GM13977 (cell line): ENCODE data around the gene TMEM191C.
"Not testable (repeated sequence)": the region's sequence is repeated elsewhere in the genome, so short reads cannot be mapped to it uniquely, and the experiment has no call there.

Source experiments
- DNase-seq: peaks from one replicate; pipeline ENCODE4 v3.0.0; 2012; ENCODE audit warnings: low spot score
- in situ Hi-C: fragments of 300-500 bp; cut with MboI; formaldehyde crosslinking; loops from one replicate; pipeline ENCODE4 v1.12.0; 2022; ENCODE audit warnings: low sequenced_read_pairs, low pct_unique_long_range_greater_than_20kb, mixed read lengths, inconsistent platforms; ENCODE audit not compliant: unreplicated experiment
- TF ChIP-seq, protein P1 (sequence below): IDR thresholded peaks from 2 replicates; pipeline ENCODE4 v1.5.1; 2012; ENCODE audit warnings: mild to moderate bottlenecking, control low read depth; ENCODE audit not compliant: insufficient read depth; ENCODE audit errors: extremely low read depth, missing control alignments

Gene TMEM191C

DNA sequence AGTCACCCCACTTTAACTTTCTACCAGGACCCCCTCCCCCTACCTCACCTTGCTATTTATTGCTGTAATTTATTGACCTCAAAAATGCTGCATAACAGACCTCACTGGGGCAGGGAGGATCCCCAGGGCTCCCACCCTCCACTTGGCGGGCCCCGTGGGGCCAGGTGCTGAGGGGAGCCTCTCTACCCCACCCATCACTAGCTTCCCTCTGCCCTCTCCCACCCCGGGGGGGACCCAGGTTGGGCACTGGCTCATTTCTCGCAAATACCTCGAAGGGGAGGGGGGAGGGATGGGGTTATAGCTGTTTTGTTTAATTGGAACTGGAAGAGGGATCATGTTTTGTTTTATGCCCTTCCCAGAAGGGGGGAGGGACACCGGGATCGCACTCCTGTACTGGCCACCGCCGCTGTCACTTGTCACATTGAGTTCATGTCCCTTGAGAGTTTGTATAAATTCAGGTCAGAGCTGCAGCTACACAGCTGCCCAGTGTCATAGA lies 16.3 kb upstream of the TMEM191C start:
- no peak for DNase-seq
- in situ Hi-C loops = no loop called here
- TF ChIP-seq, protein P1, sequence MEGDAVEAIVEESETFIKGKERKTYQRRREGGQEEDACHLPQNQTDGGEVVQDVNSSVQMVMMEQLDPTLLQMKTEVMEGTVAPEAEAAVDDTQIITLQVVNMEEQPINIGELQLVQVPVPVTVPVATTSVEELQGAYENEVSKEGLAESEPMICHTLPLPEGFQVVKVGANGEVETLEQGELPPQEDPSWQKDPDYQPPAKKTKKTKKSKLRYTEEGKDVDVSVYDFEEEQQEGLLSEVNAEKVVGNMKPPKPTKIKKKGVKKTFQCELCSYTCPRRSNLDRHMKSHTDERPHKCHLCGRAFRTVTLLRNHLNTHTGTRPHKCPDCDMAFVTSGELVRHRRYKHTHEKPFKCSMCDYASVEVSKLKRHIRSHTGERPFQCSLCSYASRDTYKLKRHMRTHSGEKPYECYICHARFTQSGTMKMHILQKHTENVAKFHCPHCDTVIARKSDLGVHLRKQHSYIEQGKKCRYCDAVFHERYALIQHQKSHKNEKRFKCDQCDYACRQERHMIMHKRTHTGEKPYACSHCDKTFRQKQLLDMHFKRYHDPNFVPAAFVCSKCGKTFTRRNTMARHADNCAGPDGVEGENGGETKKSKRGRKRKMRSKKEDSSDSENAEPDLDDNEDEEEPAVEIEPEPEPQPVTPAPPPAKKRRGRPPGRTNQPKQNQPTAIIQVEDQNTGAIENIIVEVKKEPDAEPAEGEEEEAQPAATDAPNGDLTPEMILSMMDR = no peak

DNA sequence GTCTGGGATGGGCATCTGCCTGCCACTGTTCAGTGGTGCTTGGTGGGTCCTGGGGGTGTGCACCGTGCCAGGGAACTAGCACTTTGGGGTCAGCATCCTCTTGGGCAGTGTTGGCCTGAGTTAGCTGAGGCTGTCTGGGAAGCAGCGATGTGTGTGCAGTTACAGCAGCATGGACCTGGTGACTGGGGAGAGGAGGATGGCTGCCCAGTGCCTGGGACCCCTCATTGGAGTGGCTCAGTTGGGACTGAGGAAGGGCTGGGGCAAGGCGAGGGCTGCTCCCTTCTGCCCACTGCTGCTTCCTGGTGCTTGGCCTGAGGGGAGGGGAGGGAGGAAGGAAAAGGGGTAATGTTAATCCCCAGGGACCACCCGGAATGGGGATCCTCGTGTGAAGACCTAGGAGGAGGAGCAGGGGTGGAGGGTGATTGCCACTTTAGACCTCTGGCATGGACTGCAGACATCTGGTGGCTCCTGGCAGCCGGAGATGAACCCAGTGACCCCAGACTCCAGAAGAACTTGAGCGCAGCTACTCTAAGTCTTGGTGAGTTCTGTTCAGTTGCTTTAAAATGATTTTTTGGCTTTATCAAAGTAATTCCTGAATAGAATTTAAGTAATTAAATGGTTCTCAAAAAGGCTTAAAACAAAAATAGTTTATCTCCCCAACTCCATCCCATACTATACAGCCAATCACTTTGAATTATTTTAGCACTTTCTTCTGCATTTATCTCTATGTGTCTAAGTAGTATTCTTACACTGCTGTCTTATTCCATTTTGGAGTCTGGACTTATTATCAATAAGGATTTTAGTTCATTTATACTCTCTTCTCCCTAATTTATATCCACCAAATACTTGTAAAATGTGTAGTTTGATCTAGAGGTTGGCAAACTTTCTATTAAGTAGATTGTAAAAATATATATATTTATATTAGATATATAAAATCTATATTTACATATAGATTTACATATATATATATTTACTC lies 15.4 kb upstream of the TMEM191C start:
- DNase-seq = no peak
- in situ Hi-C loops = no loop called here
- TF ChIP-seq, protein P1 = no peak

DNA sequence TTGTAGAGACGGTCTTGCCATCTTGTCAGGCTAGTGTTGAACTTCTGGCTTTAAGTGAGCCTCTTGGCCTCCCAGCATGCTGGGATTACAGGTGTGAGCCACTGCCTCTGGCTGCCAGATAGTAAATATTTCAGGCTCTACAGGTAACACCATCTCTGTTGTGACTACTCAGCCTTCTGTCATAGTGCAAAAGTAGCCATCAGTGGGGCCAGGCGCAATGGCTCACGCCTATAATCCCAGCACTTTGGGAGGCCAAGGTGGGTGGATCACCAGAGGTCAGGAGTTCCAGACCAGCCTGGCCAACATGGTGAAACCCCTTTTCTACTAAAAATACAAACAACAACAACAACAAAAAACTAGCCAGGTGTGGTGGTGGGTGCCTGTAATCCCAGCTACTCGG lies 14.5 kb upstream of the TMEM191C start:
- DNase-seq, in situ Hi-C loops: not testable (repeated sequence)

DNA sequence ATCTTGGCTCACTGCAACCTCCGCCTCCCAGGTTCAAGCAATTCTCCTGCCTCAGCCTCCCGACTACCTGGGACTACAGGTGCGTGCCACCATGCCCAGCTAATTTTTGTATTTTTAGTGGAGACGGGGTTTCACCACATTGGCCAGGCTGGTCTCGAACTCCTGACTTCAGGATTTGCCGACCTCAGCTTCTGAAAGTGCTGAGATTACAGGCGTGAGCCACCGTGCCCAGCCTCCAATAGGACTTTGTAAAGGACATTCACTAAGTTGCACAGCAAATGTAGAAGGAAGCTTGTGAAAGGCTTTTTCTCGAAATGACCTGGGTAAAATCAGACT lies 12.2 kb upstream of the TMEM191C start:
- DNase-seq, in situ Hi-C loops: not testable (repeated sequence)

DNA sequence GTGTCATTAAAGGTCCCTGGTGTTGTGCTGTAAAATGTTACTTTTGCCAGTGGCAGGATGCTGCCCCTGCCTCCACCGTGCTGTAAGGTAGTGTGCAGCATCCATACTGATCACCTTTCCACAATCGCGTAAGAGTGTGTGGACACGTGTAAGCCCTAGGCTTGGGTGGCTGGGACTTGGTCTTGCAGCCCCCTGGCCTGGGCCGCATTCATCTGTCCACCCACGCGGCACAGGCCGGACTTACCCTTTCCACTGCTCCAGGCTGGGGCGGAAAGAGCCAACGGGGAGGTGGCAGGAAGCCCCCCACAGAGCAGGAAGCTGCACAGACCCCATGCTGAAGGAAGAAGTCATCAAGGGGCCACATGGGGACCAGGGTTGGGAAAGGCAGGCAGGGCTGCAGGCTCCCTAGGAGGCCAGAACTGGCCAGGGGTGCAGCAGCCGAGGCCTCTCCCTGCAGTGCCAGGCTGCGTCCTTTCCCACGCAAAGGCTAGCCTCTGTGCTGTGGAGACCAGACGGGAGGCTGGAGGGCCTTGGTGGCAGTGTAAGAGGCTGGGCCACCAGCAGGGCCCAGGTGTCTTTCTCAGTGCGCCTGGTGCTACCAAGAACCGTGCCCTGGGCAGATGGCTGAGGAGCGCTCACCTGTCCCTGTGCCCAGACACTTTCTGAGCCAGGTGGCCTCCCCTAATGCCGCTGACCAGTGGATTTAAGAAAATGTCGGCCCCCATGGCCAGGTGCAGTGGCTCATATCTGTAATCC lies 11.7 kb upstream of the TMEM191C start:
- in situ Hi-C loops = no loop called here
- TF ChIP-seq, protein P1 = no peak
- DNase-seq = no peak

DNA sequence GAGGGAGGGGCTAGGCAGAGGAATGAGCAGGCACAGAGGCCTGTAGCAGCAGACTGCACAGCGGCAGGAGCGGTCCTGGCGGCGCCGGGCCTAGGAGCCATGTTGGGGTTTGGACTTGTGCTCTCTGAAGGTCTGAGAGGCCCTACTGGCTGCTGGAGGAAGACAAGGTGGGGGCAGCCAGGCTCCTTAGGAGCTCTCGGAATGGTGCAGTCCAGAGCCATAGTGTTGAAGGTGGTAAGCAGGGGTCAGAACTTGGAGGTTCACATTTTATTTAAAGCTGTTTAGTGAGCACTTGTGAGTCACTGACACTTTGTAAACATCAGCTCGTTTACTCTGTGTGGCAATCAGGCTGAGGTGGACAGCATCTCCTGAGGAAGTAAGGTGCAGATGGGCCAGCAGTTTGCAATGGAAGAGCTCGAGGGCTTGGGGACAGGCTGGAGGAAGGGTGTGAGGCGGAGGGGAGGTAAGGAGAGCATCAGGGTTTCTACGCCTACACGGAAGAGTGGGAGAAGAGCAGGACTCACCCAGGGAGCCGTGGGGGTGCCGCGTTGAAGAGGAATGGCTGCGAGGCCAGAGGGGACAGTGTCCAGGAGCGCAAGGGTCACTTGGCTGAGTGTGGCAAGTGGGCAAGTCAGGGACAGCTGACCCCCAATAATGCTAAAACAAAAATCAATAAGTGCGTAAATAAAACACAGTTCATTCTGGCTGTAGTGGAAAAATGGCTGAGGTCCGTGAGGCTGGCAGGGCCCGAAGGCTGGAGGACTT lies 10.0 kb upstream of the TMEM191C start:
- TF ChIP-seq, protein P1 = no peak
- no peak for DNase-seq
- in situ Hi-C loops = no loop called here

DNA sequence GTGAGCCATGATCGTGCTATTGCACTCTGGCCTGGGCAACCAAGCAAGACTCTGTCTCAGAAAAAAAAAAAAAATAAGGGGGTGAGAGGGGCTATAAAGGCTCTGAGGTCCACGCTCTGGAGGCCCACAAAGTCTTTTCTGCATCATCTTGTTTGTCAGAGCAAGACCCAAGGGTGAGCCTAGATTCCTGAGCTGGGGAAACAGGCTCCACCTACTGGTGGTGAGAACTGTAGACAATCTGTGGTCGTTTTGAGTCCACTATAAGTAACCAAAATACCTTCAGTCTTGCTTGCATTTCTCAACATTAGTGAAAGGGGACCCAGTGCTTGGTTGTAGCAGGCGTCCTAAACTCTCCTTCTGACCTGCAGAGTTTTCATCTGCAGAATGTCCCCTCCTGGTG lies 4.5 kb upstream of the TMEM191C start:
- DNase-seq, in situ Hi-C loops: not testable (repeated sequence)

DNA sequence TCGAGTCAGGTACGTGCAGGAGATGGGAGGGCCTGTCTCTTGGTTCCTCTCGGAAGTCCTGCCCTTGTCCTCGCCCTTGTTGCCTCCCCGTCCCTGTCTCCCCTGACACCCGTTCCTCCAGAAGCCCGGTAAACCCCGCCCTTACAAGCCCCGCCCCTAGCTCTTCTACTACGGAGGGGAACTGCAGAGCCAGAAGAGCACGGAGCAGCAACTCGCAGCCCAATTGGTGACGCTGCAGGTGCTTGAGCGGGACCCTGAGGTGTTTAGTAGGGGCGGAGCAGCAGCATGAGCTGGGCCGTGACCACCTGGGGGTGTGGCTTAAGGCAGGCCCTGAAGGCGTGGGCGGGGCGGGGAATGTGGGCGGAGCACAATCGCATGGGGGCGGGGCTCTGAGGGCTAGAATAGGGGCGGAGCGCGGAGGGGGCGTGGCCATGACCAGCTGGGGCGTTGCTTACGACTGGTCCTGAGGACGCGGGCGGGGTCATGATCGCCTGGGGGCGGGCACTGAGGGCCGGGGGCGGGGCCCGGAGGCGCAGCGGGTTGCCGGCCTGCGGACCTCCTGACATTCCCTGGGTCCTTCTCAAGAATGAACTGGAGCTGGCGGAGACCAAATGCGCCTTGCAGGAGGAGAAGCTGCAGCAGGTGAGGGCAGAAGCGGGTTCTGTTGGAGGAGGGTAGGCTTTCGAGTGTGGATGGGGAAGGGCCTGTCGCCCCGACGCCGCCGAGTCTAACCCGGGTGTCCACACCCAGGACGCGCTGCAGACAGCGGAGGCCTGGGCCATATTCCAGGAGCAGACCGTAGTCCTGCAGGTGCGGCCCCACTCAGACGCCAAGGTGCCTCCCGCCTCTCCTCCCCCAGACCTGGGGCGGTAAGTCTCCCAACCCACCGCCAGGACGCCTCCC lies 1.3 kb downstream of the TMEM191C start:
- DNase-seq, in situ Hi-C loops: not testable (repeated sequence)

DNA sequence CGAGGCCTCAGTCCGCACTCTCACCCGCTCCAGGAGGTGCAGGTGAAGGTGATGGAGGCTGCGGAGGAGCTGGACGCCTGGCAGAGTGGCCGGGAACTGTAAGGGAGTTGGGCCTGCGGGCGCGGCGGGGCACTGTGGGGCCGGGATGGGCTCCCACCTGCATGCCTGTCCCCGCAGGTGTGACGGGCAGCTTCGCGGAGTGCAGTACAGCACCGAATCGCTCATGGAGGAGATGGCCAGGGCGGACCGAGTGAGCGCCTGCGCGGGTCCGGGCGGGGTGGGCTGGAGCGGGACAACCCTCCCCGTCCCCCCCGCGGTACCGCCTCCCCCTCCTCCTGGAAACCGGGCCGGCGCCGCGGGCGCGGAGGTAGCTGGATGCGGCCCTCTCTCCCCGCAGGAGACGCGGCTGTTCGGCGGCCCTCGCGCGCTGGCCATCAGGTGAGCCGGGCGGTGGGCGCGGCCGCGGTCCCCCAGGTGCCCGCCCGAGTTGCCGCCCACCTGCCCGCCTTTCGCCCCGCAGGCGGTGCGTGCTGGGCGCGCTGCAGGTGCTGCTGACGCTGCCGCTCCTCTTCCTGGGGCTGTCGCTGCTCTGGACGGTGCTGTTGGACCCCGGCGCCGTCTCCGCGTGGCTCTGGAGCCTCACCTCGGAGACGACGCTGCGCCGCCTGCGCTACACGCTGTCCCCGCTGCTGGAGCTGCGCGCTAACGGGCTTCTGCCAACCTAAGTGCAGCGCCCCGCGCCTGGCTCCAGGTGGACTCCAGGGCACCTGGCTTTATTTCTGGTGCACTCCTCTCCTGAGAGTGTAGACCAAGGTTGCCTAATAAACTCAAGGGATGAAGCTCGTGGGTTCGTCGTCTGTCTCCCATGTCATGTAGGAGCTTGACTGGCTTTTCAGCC lies 2.2 kb downstream of the TMEM191C start:
- in situ Hi-C loops, DNase-seq: not testable (repeated sequence)

DNA sequence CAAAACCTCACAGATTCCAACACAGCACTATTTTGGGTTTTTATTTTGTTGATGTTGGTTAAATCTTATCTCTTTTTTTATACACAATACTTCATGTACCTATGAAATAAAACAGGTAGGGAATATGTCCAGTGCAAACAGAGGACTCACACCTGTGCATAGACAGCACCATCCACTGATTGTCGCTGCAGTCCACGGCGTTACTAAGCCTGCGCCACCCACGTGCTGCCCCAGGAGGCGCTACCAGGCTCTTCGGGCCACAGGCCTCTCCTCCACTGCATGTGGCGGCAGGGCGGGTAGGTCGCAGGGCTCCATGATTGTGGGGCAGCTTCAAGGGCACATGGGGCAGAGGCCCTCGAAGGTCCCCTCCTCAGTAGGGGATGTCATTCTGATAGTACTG lies 5.8 kb downstream of the TMEM191C start:
- in situ Hi-C loops, DNase-seq: not testable (repeated sequence)
